HepG2 (cell line): ENCODE results near the gene MYO18A. TPM values are rescaled to one million over a fixed set of nuclear protein-coding genes. Genes with fewer than 3 reads are reported as not detected.
A peak's percentile ranks its signal among the peaks of the same experiment; 100 is the strongest.

ENCODE experiments used
- ATAC-seq: fragments of 200-7000 bp; cut with Tn5 transposase; 3 replicates; pipeline ENCODE4 v1.9.1; 2020; ENCODE audit warnings: mild to moderate bottlenecking, moderate library complexity
- BruUV-seq: library from RNA; stranded (reverse); fragments of 400-500 nt; replicated peaks from 2 replicates; lab custom pipeline; 2021; lab: Mats Ljungman, UMichigan
- CTCF ChIA-PET: fragments of 300-600 bp; formaldehyde crosslinking; extraction: SDS; loops from one replicate; lab custom pipeline; 2021; ENCODE audit warnings: low total read pairs, inconsistent platforms, low intra/inter-chr PET ratio; lab: Yijun Ruan, JAX
- POLR2A ChIA-PET: fragments of 350-600 bp; sonication (Branson Sonifier 250); formaldehyde crosslinking; loops from one replicate; lab custom pipeline; 2020; ENCODE audit warnings: antibody characterized with exemption, inconsistent platforms; lab: Yijun Ruan, JAX
- DNase-seq: peaks from one replicate; pipeline ENCODE4 v3.0.0-alpha.2; 2015; ENCODE audit warnings: low spot score
- FAIRE-seq: peaks from 3 replicates; lab custom pipeline; 2011; peaks lifted over from hg19 to GRCh38; lab: Jason Lieb, UNC
- H2AFZ ChIP-seq: one replicate; pipeline ENCODE4 v1.6.1; 2011; ENCODE audit warnings: low read length, inconsistent platforms
- H3K27ac ChIP-seq: fragments of 300-600 bp; 3 replicates; pipeline ENCODE4 v1.8.0; 2011; ENCODE audit warnings: mixed run types, mild to moderate bottlenecking, mixed read lengths, low read length, inconsistent platforms; ENCODE audit not compliant: insufficient read depth; ENCODE audit errors: extremely low read length
- H3K27me3 ChIP-seq, 2 experiments: fragments of 200-600 bp in 1 of 2; 2 replicates in 1 of 2; 3 replicates in 1 of 2; pipeline versions ENCODE4 v1.6.0 to v1.8.0; 2011; ENCODE audit warnings: low read length in 2 of 2, mild to moderate bottlenecking in 2 of 2, moderate library complexity in 2 of 2, inconsistent platforms in 1 of 2; ENCODE audit not compliant: insufficient read depth in 2 of 2, control insufficient read depth in 1 of 2
- H3K36me3 ChIP-seq, 2 experiments: fragments of 200-600 bp in 1 of 2; replicated peaks in 1 of 2; 2 replicates in 1 of 2; 3 replicates in 1 of 2; pipeline versions ENCODE4 v1.5.1 to v1.8.0; 2011; ENCODE audit warnings: low read length in 2 of 2, inconsistent platforms in 1 of 2; ENCODE audit not compliant: insufficient read depth in 2 of 2, control insufficient read depth in 1 of 2
- H3K4me1 ChIP-seq: 2 replicates; pipeline ENCODE4 v1.5.1; 2012; ENCODE audit warnings: low read length, inconsistent platforms; ENCODE audit not compliant: insufficient read depth
- H3K4me2 ChIP-seq: 2 replicates; pipeline ENCODE4 v1.6.0; 2011; ENCODE audit warnings: low read depth, low read length, inconsistent platforms
- H3K4me3 ChIP-seq, 3 experiments: fragments of 200-600 bp in 1 of 3; sonication (generic), shearing (Covaris generic) in 1 of 3; replicated peaks in 1 of 3; 2 replicates each; pipeline ENCODE4 v1.5.1; 2011 to 2016; ENCODE audit warnings: low read length in 3 of 3, inconsistent platforms in 2 of 3, low read depth in 2 of 3, mild to moderate bottlenecking in 2 of 3, control low read depth in 1 of 3, mixed read lengths in 1 of 3; ENCODE audit not compliant: insufficient read depth in 1 of 3
- H3K79me2 ChIP-seq: one replicate; pipeline ENCODE4 v1.6.1; 2011; ENCODE audit warnings: low read length, inconsistent platforms; ENCODE audit not compliant: insufficient read depth
- H3K9ac ChIP-seq: 2 replicates; pipeline ENCODE4 v1.6.0; 2011; ENCODE audit warnings: mild to moderate bottlenecking, low read depth, low read length, inconsistent platforms; ENCODE audit not compliant: insufficient read depth
- H3K9me3 ChIP-seq: 2 replicates; pipeline ENCODE4 v1.5.1; 2012; ENCODE audit warnings: mild to moderate bottlenecking, low read length
- H4K20me1 ChIP-seq: 2 replicates; pipeline ENCODE4 v1.6.0; 2011; ENCODE audit warnings: inconsistent platforms, mild to moderate bottlenecking, low read length, moderate library complexity; ENCODE audit not compliant: insufficient read depth
- ADNP ChIP-seq: sonication (generic); formaldehyde crosslinking; IDR thresholded peaks from 2 replicates; pipeline ENCODE4 v1.4.0; 2020; ENCODE audit warnings: missing genetic modification reagents
- CBFB ChIP-seq: sonication (generic); formaldehyde crosslinking; IDR thresholded peaks from 2 replicates; pipeline ENCODE4 v1.4.0; 2020; ENCODE audit warnings: missing genetic modification reagents
- HNRNPK ChIP-seq: fragments of 200-400 bp; formaldehyde crosslinking; IDR thresholded peaks from 2 replicates; pipeline ENCODE4 v1.6.1; 2018; ENCODE audit warnings: low read length, low read depth, moderate library complexity, mild to moderate bottlenecking; ENCODE audit not compliant: poor library complexity, severe bottlenecking
- KAT7 ChIP-seq: IDR thresholded peaks from 2 replicates; pipeline ENCODE4 v1.6.1; 2018; ENCODE audit warnings: borderline replicate concordance, missing compliant biosample characterization
- MTA3 ChIP-seq: sonication (generic); formaldehyde crosslinking; IDR thresholded peaks from 2 replicates; pipeline ENCODE4 v1.4.0; 2020; ENCODE audit warnings: missing genetic modification reagents
- PITX1 ChIP-seq: sonication (generic); formaldehyde crosslinking; IDR thresholded peaks from 2 replicates; pipeline ENCODE4 v1.5.1; 2020; ENCODE audit warnings: mild to moderate bottlenecking, missing genetic modification reagents
- PLSCR1 ChIP-seq: sonication (generic); formaldehyde crosslinking; IDR thresholded peaks from 2 replicates; pipeline ENCODE4 v1.5.0; 2020; ENCODE audit warnings: missing genetic modification reagents, mild to moderate bottlenecking, borderline replicate concordance
- ZNF292 ChIP-seq: sonication (generic); formaldehyde crosslinking; IDR thresholded peaks from 2 replicates; pipeline ENCODE4 v1.8.1; 2022; ENCODE audit warnings: mild to moderate bottlenecking, low read depth, missing genetic modification reagents, borderline replicate concordance
- ZNF343 ChIP-seq: sonication (generic); formaldehyde crosslinking; IDR thresholded peaks from 2 replicates; pipeline ENCODE4 v1.4.0; 2020; ENCODE audit warnings: mild to moderate bottlenecking, missing genetic modification reagents
- ZNF547 ChIP-seq: sonication (generic); formaldehyde crosslinking; IDR thresholded peaks from 2 replicates; pipeline ENCODE4 v1.5.1; 2020; ENCODE audit warnings: mild to moderate bottlenecking, missing genetic modification reagents
- ZNF790 ChIP-seq: sonication (generic); formaldehyde crosslinking; IDR thresholded peaks from 2 replicates; pipeline ENCODE4 v1.8.0; 2022; ENCODE audit warnings: missing genetic modification reagents, mild to moderate bottlenecking, borderline replicate concordance
- ZSCAN21 ChIP-seq: sonication (generic); formaldehyde crosslinking; IDR thresholded peaks from 2 replicates; pipeline ENCODE4 v1.8.0; 2022; ENCODE audit warnings: mild to moderate bottlenecking, missing genetic modification reagents, moderate library complexity, borderline replicate concordance
- WGBS: methylation state at CpG from one replicate; pipeline ENCODE4 v1.1.6; 2017; ENCODE audit warnings: low lambda C conversion rate; 5-methylcytosine and 5-hydroxymethylcytosine counted together
- in situ Hi-C: cut with HindIII; loops from 2 replicates; pipeline ENCODE4 v1.10.0; 2017; ENCODE audit warnings: low pct_unique_long_range_greater_than_20kb; ENCODE audit not compliant: extremely low pct_ligation_motif_present
- intact Hi-C: fragments of 100-400 bp; cut with micrococcal nuclease; formaldehyde crosslinking; loops from one replicate; pipeline ENCODE4 v1.10.0; 2022; ENCODE audit not compliant: unreplicated experiment
- polyA plus RNA-seq, 8 experiments: library from polyadenylated mRNA; depleted of rRNA in 3 of 8; stranded (reverse) in 7 of 8; unstranded in 1 of 8; fragments of >200 nt; fragmentation: Illumina TruSeq in 4 of 8; extraction: Trizol in 4 of 8; gene quantifications; 2 replicates each; pipeline versions ENCODE4 v1.2.1 to v1.2.3, GENCODE V29; 2011 to 2016; ENCODE audit warnings: low read depth in 4 of 8, missing spikeins in 1 of 8, mixed read lengths in 1 of 8; ENCODE audit not compliant: insufficient read depth in 1 of 8
- total RNA-seq, 5 experiments: library from RNA; depleted of rRNA; stranded (reverse); fragments of >200 nt; fragmentation: Illumina TruSeq; extraction: Trizol; gene quantifications; 2 replicates each; pipeline ENCODE4 v1.2.3, GENCODE V29; 2016; ENCODE audit warnings: low read depth in 1 of 5
- TF ChIP-seq, protein P1 (sequence below): sonication (generic); formaldehyde crosslinking; IDR thresholded peaks from 2 replicates; pipeline ENCODE4 v1.5.0; 2020; ENCODE audit warnings: missing genetic modification reagents
- TF ChIP-seq, protein P2 (sequence below): IDR thresholded peaks from 2 replicates; pipeline ENCODE4 v1.6.1; 2012; ENCODE audit warnings: inconsistent platforms
- TF ChIP-seq, protein P3 (sequence below): sonication (generic); formaldehyde crosslinking; IDR thresholded peaks from 2 replicates; pipeline ENCODE4 v1.4.0; 2020; ENCODE audit warnings: missing genetic modification reagents
- TF ChIP-seq, protein P4 (sequence below): sonication (generic); formaldehyde crosslinking; IDR thresholded peaks from 2 replicates; pipeline ENCODE4 v1.4.0; 2020; ENCODE audit warnings: missing genetic modification reagents

MYO18A gene
- total and polyA plus RNA-seq, 2 of the 13 experiments (the other 11 are each of a cell fraction or from before 2014, with no cell fraction given) = 16.8 to 24.8 TPM

DNA sequence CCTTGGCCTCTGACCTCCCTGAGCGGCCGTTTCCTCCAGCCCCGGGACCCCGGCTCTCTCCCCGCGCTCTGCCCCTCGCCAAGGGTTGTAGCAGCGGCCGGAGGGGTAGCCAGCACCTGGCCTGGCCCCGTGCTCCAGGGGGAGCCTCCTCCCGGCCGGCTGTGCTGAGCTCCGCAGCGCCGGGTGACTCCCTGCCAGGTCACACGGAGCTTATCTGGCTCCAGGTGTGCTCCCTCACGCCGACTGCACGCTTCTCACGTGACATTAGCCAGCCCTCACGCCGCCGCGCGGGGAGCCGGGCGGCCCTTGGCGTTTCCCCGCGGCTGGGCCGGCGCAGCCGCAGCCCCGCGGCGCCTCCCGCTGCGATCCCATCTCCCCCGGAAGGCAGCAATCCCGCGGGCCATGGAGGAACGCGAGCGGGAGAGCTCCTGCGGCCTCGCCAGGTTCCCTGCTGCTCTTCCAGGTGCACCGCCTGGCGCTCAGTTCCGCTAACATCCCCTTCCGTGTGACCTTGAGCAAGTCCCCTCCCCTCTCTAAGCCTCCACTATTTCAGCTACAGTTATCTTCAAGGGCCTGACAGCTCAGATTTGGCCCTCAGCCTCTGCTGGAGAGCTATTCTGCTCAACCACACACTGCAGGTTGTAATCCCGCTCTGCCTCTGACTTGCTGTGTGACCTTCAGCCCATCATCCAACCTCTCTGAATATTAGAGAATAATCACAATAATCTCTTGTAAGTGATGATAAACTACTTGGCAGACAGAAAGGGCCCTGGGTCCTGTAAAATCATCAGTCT, 3.4 kb downstream of the MYO18A start:
- FAIRE-seq = peak; percentile 60
- peak; percentile 69 for DNase-seq
- H3K4me2 ChIP-seq = peak overlapping the region; percentile 98
- peak overlapping the region; percentile 98 for H3K27ac ChIP-seq
- no peaks in the 10 kb centered on the region; the same call in 1 of the 2 replicates for H4K20me1 ChIP-seq
- no peaks in the 10 kb centered on the region for H3K9me3 ChIP-seq
- H2AFZ ChIP-seq = no peak overlapping the region
- H3K27me3 ChIP-seq = no peaks in the 10 kb centered on the region; a peak in 1 of 5 replicates
- CTCF ChIA-PET = interaction anchor here (1.0 kb wide), 1 partner anchor 28 kb away, joined by 3 read pairs; no protein-coding TSS in a partner anchor
- 0% methylated on average over 2 of the region's 51 CpGs for WGBS
- ATAC-seq = peak; percentile 40
- peak overlapping the region; percentile 62 to 88 (median 86) for H3K4me3 ChIP-seq
- H3K4me1 ChIP-seq = peaks cover 51% of the 10 kb centered on the region
- POLR2A ChIA-PET = interaction anchor here (0.5 to 6.6 kb wide), 8 partner anchors 9 to 225 kb away, joined by 3 to 618 read pairs (median 6); partner anchors contain the start of genes NUFIP2 and PHF12
- in situ Hi-C loops = no loop called here
- no TSS peak for BruUV-seq
- H3K79me2 ChIP-seq = peaks cover 46% of the 10 kb centered on the region
- H3K36me3 ChIP-seq = no peaks in the 10 kb centered on the region
- intact Hi-C loops = no loop called here
- H3K9ac ChIP-seq = peak overlapping the region; percentile 93
- TF ChIP-seq ZNF547 (CRISPR knock-in tag) = peak; percentile 23; the same call in 1 of the 2 replicates
- TF ChIP-seq, protein P1, sequence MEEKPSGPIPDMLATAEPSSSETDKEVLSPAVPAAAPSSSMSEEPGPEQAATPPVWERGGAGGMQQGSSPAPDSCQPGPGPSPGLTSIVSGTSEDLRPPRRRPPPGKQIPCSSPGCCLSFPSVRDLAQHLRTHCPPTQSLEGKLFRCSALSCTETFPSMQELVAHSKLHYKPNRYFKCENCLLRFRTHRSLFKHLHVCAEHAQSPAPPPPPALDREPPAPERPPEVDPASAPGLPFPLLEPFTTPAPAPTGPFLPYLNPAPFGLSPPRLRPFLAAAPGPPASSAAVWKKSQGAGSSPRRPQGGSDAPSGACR = 0 out of 2 replicates have a peak, but pooled peaks have one; percentile 18
- peak; percentile 41; the same call in 1 of the 2 replicates for TF ChIP-seq ZNF790 (CRISPR knock-in tag)
- TF ChIP-seq, protein P2, sequence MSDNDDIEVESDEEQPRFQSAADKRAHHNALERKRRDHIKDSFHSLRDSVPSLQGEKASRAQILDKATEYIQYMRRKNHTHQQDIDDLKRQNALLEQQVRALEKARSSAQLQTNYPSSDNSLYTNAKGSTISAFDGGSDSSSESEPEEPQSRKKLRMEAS = peak; percentile 88
- TF ChIP-seq PITX1 (CRISPR knock-in tag) = peak; percentile 54; the same call in 1 of the 2 replicates
- TF ChIP-seq, protein P3, sequence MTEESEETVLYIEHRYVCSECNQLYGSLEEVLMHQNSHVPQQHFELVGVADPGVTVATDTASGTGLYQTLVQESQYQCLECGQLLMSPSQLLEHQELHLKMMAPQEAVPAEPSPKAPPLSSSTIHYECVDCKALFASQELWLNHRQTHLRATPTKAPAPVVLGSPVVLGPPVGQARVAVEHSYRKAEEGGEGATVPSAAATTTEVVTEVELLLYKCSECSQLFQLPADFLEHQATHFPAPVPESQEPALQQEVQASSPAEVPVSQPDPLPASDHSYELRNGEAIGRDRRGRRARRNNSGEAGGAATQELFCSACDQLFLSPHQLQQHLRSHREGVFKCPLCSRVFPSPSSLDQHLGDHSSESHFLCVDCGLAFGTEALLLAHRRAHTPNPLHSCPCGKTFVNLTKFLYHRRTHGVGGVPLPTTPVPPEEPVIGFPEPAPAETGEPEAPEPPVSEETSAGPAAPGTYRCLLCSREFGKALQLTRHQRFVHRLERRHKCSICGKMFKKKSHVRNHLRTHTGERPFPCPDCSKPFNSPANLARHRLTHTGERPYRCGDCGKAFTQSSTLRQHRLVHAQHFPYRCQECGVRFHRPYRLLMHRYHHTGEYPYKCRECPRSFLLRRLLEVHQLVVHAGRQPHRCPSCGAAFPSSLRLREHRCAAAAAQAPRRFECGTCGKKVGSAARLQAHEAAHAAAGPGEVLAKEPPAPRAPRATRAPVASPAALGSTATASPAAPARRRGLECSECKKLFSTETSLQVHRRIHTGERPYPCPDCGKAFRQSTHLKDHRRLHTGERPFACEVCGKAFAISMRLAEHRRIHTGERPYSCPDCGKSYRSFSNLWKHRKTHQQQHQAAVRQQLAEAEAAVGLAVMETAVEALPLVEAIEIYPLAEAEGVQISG (CRISPR knock-in tag) = peak; percentile 74
- TF ChIP-seq HNRNPK = peak; percentile 52
- TF ChIP-seq ZNF343 (CRISPR knock-in tag) = peak; percentile 64; the same call in 1 of the 2 replicates
- TF ChIP-seq ADNP (CRISPR knock-in tag) = no peak
- TF ChIP-seq PLSCR1 (CRISPR knock-in tag) = no peak
- TF ChIP-seq CBFB (CRISPR knock-in tag) = no peak
- peak; percentile 78; the same call in 1 of the 2 replicates for TF ChIP-seq ZSCAN21
- TF ChIP-seq, protein P4, sequence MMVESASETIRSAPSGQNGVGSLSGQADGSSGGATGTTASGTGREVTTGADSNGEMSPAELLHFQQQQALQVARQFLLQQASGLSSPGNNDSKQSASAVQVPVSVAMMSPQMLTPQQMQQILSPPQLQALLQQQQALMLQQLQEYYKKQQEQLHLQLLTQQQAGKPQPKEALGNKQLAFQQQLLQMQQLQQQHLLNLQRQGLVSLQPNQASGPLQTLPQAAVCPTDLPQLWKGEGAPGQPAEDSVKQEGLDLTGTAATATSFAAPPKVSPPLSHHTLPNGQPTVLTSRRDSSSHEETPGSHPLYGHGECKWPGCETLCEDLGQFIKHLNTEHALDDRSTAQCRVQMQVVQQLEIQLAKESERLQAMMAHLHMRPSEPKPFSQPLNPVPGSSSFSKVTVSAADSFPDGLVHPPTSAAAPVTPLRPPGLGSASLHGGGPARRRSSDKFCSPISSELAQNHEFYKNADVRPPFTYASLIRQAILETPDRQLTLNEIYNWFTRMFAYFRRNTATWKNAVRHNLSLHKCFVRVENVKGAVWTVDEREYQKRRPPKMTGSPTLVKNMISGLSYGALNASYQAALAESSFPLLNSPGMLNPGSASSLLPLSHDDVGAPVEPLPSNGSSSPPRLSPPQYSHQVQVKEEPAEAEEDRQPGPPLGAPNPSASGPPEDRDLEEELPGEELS (CRISPR knock-in tag) = peak; percentile 16; the same call in 1 of the 2 replicates
- TF ChIP-seq KAT7 (CRISPR knock-in tag) = no peak; the same call in 1 of the 2 replicates
- TF ChIP-seq MTA3 = no peak
- peak; percentile 71 for TF ChIP-seq ZNF292 (CRISPR knock-in tag)
